ENCODE results near the gene SERPINA6.

GRCh38 chr14:94321421-94322271 is 1.5 kb downstream of the SERPINA6 start:
- TF ChIP-seq CTCF (IDR thresholded peaks at IDR 0.05; ENCODE audit: insufficient read depth, low read depth, low read length) (no peak), EZH2 (IDR thresholded peaks at IDR 0.05; ENCODE audit: insufficient read depth, low read length) (no peak)

Measured in astrocyte (in vitro differentiated cells and primary cell).